Body of pancreas (tissue), 4 donors: ENCODE measurements around the gene RGMA. TPM values are rescaled to one million over a fixed set of nuclear protein-coding genes. Genes with fewer than 3 reads are reported as not detected.

Experiments used
- ATAC-seq: fragments of 150-250 bp; one replicate; pipeline ENCODE4 v1.9.1; 2016
- DNase-seq, 4 donors: peaks; one replicate each; pipeline ENCODE4 v3.0.0-alpha.2; 2019
- H3K27ac ChIP-seq, 4 donors: fragments of 200-600 bp; sonication (generic); 1 replicate in 3 of 4; 2 replicates in 1 of 4; pipeline versions ENCODE4 v1.5.1 to v1.6.1; 2016 to 2019; ENCODE audit warnings: mild to moderate bottlenecking in 1 of 4, mixed read lengths in 1 of 4, moderate library complexity in 1 of 4
- H3K27me3 ChIP-seq, 2 donors: fragments of 200-600 bp; sonication (generic); one replicate each; pipeline ENCODE4 v1.6.0; 2016; ENCODE audit warnings: mild to moderate bottlenecking in 1 of 2
- H3K36me3 ChIP-seq, 2 donors: fragments of 200-600 bp; sonication (generic); replicated peaks in 1 of 2; 2 replicates each; pipeline ENCODE4 v1.5.1; 2016; ENCODE audit warnings: low read depth in 2 of 2; ENCODE audit not compliant: insufficient read depth in 1 of 2
- H3K4me1 ChIP-seq: fragments of 200-600 bp; sonication (generic); one replicate; pipeline ENCODE4 v1.6.0; 2016
- H3K4me3 ChIP-seq, 2 donors: fragments of 200-600 bp; sonication (generic); 1 replicate in 1 of 2; 2 replicates in 1 of 2; pipeline ENCODE4 v1.5.1; 2016 to 2019
- H3K9me3 ChIP-seq, 3 donors: fragments of 200-600 bp; sonication (generic); 1 replicate in 2 of 3; 2 replicates in 1 of 3; pipeline ENCODE4 v1.5.1; 2016
- POLR2A ChIP-seq, 3 donors: fragments of 450-650 bp; IDR thresholded peaks; one replicate each; pipeline ENCODE4 v1.6.1; 2016; ENCODE audit warnings: antibody characterized with exemption in 3 of 3, mild to moderate bottlenecking in 2 of 3
- WGBS, 2 donors: methylation state at CpG; one replicate each; pipeline ENCODE4 v1.1.5; 2017; 5-methylcytosine and 5-hydroxymethylcytosine counted together
- intact Hi-C: fragments of 100-400 bp; cut with DNase I; formaldehyde crosslinking; loops from one replicate; pipeline ENCODE4 v1.15.1; 2023
- total RNA-seq, 2 donors: library from RNA; depleted of rRNA; stranded (reverse); fragments of >200 nt; gene quantifications; one replicate each; pipeline ENCODE4 v1.1.0, GENCODE V29; 2016
- TF ChIP-seq, protein P1 (sequence below), 7 experiments: fragments of 450-650 bp in 4 of 7; fragments of 200-600 bp in 3 of 7; sonication (generic) in 3 of 7; IDR thresholded peaks; one replicate each; pipeline ENCODE4 v1.5.1; 2016 to 2019; ENCODE audit warnings: antibody characterized with exemption in 7 of 7

Gene RGMA
- total RNA-seq, 2 donors from 2014 or later: 8.8 to 9.2 TPM

- peaks cover 14% of the 10 kb centered on the region for H3K4me1 ChIP-seq
- intact Hi-C loops: no loop called here
- H3K27me3 ChIP-seq: no peaks in the 10 kb centered on the region
Measured at GRCh38 chr15:93074599-93074998, 14.4 kb downstream of the RGMA start.

DNA sequence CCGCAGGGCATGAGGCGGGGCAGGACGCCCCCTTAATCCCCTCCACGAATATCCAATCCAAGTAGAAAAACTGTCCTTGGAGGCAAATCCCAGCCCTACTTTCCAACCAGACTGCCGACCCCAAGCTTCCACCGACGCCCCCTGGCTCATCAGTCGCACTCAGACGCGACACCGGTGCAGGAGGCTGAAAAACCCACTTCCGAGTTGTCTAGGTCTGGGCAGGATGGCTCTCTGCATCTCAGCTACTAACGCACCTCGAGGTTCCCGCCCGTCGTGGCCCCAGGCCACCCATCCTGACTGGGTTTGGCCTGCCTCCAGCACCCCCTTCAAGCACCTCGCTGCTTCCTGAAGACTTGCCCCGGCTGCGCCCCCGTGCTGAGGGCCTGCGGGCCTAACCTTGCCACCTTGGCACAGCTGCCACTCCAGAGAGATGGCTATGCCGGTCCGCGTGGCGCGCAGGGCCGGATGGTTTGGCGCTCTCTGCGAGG lies 15.5 kb downstream of the RGMA start:
- DNase-seq (peak in 2 of 4 donors; percentile 26 to 35), ATAC-seq (no peak)
- Histone ChIP-seq H3K27ac (peak overlapping the region in 3 of 4 donors; percentile 71 to 83 (median 79)), H3K4me3 (no peak overlapping the region), H3K4me1 (peaks cover 14% of the 10 kb centered on the region), H3K9me3 (no peaks in the 10 kb centered on the region), H3K36me3 (no peaks in the 10 kb centered on the region), H3K27me3 (no peaks in the 10 kb centered on the region)
- intact Hi-C loops: no loop called here
- 41 to 80% methylated on average over 10 to 23 of the region's 30 CpGs for WGBS, 2 donors
- TF ChIP-seq, protein P1, sequence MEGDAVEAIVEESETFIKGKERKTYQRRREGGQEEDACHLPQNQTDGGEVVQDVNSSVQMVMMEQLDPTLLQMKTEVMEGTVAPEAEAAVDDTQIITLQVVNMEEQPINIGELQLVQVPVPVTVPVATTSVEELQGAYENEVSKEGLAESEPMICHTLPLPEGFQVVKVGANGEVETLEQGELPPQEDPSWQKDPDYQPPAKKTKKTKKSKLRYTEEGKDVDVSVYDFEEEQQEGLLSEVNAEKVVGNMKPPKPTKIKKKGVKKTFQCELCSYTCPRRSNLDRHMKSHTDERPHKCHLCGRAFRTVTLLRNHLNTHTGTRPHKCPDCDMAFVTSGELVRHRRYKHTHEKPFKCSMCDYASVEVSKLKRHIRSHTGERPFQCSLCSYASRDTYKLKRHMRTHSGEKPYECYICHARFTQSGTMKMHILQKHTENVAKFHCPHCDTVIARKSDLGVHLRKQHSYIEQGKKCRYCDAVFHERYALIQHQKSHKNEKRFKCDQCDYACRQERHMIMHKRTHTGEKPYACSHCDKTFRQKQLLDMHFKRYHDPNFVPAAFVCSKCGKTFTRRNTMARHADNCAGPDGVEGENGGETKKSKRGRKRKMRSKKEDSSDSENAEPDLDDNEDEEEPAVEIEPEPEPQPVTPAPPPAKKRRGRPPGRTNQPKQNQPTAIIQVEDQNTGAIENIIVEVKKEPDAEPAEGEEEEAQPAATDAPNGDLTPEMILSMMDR (IDR thresholded peaks at IDR 0.05): no peak
- no peak for TF ChIP-seq POLR2A (IDR thresholded peaks at IDR 0.05)

More at GRCh38 chr15:93074599-93074998, 14.4 kb downstream of the RGMA start:
- Histone ChIP-seq H3K4me3 (no peak overlapping the region), H3K36me3 (no peaks in the 10 kb centered on the region), H3K9me3 (no peaks in the 10 kb centered on the region), H3K27ac (no peak overlapping the region)
- TF ChIP-seq POLR2A (IDR thresholded peaks at IDR 0.05): no peak
- TF ChIP-seq, protein P1 (IDR thresholded peaks at IDR 0.05): no peak
- WGBS, 2 donors: 72 to 77% methylated on average over 13 of the region's 13 CpGs
- no peak for ATAC-seq
- DNase-seq: no peak

- no peaks in the 10 kb centered on the region for H3K9me3 ChIP-seq
- intact Hi-C loops: no loop called here
- TF ChIP-seq, protein P1 (IDR thresholded peaks at IDR 0.05): peak in 2 of 7 experiments; percentile 30
- peak in 2 of 3 donors; percentile 39 to 58 for TF ChIP-seq POLR2A (IDR thresholded peaks at IDR 0.05)
- H3K27me3 ChIP-seq: no peaks in the 10 kb centered on the region
- H3K27ac ChIP-seq: peak overlapping the region; percentile 35 to 83 (median 75)
- ATAC-seq (peak; percentile 94), DNase-seq (peak; percentile 77 to 90 (median 82))
- WGBS, 2 donors: 0 to 1% methylated on average over 40 to 80 of the region's 96 CpGs
- peak overlapping the region; percentile 45 to 70 for H3K4me3 ChIP-seq
- peaks cover 14% of the 10 kb centered on the region for H3K4me1 ChIP-seq
- H3K36me3 ChIP-seq: no peaks in the 10 kb centered on the region
Measured at GRCh38 chr15:93072411-93073394, 16.3 kb downstream of the RGMA start.

GRCh38 chr15:93072011-93072410 lies 17.0 kb downstream of the RGMA start:
- ATAC-seq (no peak), DNase-seq (peak in 1 of 4 donors; percentile 24)
- Histone ChIP-seq H3K27ac (peak overlapping the region; percentile 35 to 83 (median 75)), H3K4me1 (peaks cover 14% of the 10 kb centered on the region), H3K36me3 (no peaks in the 10 kb centered on the region), H3K9me3 (no peaks in the 10 kb centered on the region), H3K27me3 (no peaks in the 10 kb centered on the region), H3K4me3 (peak overlapping the region; percentile 45 to 70)
- intact Hi-C loops: no loop called here
- no peak for TF ChIP-seq POLR2A (IDR thresholded peaks at IDR 0.05)
- TF ChIP-seq, protein P1 (IDR thresholded peaks at IDR 0.05): no peak
- WGBS, 2 donors: 2 to 4% methylated on average over 10 of the region's 10 CpGs
